CD4-positive, alpha-beta memory T cell (primary cell): ENCODE results near the gene SMPDL3B. TPM values are rescaled to one million over a fixed set of nuclear protein-coding genes. Genes with fewer than 3 reads are reported as not detected.

ENCODE experiments used
- CTCF ChIA-PET: fragments of 350-600 bp; sonication (Branson Sonifier 250); formaldehyde crosslinking; loops from one replicate; lab custom pipeline; 2021; ENCODE audit warnings: inconsistent platforms; ENCODE audit not compliant: partially characterized antibody; lab: Charles Lee
- POLR2A ChIA-PET: fragments of 350-600 bp; sonication (Branson Sonifier 250); formaldehyde crosslinking; loops from one replicate; lab custom pipeline; 2021; ENCODE audit not compliant: partially characterized antibody; lab: Charles Lee
- DNase-seq, 5 donors: peaks; one replicate each; pipeline versions ENCODE4 v3.0.0 to v3.0.0-alpha.2; 2020 to 2022; ENCODE audit warnings: mixed read lengths in 1 of 5
- H3K27ac ChIP-seq: one replicate; pipeline ENCODE4 v1.7.0; 2013; ENCODE audit warnings: low read depth, low read length
- H3K27me3 ChIP-seq: 2 replicates; pipeline ENCODE4 v1.7.0; 2013; ENCODE audit warnings: mild to moderate bottlenecking, low read length, moderate library complexity; ENCODE audit not compliant: insufficient read depth
- H3K36me3 ChIP-seq: 2 replicates; pipeline ENCODE4 v1.7.0; 2013; ENCODE audit warnings: mild to moderate bottlenecking, low read length, moderate library complexity; ENCODE audit not compliant: insufficient read depth
- H3K4me1 ChIP-seq: 2 replicates; pipeline ENCODE4 v1.7.0; 2013; ENCODE audit warnings: mild to moderate bottlenecking, low read length, moderate library complexity; ENCODE audit not compliant: insufficient read depth
- H3K4me3 ChIP-seq, 2 donors: one replicate each; pipeline ENCODE4 v1.7.0; 2013; ENCODE audit warnings: low read length in 2 of 2, mild to moderate bottlenecking in 1 of 2
- H3K9me3 ChIP-seq, 2 donors: one replicate each; pipeline ENCODE4 v1.7.0; 2013; ENCODE audit warnings: low read length in 2 of 2, control low read depth in 1 of 2; ENCODE audit not compliant: control insufficient read depth in 1 of 2
- H3K27ac Mint-ChIP-seq, 7 donors: one replicate each; pipeline ENCODE4 v1.8.0; 2020 to 2021; ENCODE audit warnings: mixed read lengths in 7 of 7, mild to moderate bottlenecking in 6 of 7, inconsistent platforms in 3 of 7, moderate library complexity in 3 of 7
- H3K27me3 Mint-ChIP-seq, 2 donors: one replicate each; pipeline ENCODE4 v1.8.0; 2020 to 2021; ENCODE audit warnings: mixed read lengths in 2 of 2
- H3K36me3 Mint-ChIP-seq, 2 donors: one replicate each; pipeline ENCODE4 v1.8.0; 2020 to 2021; ENCODE audit warnings: mixed read lengths in 2 of 2, inconsistent platforms in 1 of 2, mild to moderate bottlenecking in 1 of 2
- H3K4me1 Mint-ChIP-seq, 4 donors: one replicate each; pipeline ENCODE4 v1.8.0; 2020 to 2021; ENCODE audit warnings: mixed read lengths in 4 of 4, mild to moderate bottlenecking in 1 of 4
- H3K4me3 Mint-ChIP-seq, 8 donors: one replicate each; pipeline ENCODE4 v1.8.0; 2020 to 2021; ENCODE audit warnings: mixed read lengths in 8 of 8, mild to moderate bottlenecking in 7 of 8, moderate library complexity in 6 of 8, inconsistent platforms in 3 of 8
- H3K9me3 Mint-ChIP-seq, 8 donors: one replicate each; pipeline ENCODE4 v1.8.0; 2020 to 2021; ENCODE audit warnings: mixed read lengths in 8 of 8, mild to moderate bottlenecking in 5 of 8, inconsistent platforms in 3 of 8, moderate library complexity in 1 of 8
- intact Hi-C: fragments of 100-400 bp; cut with micrococcal nuclease; formaldehyde crosslinking; loops from one replicate; pipeline ENCODE4 v1.15.1; 2023
- polyA plus RNA-seq, 2 donors: library from polyadenylated mRNA; unstranded; fragments of 300-500 nt; fragmentation: Illumina TruSeq; gene quantifications; one replicate each; pipeline ENCODE4 v1.2.3, GENCODE V29; 2021
- total RNA-seq, 2 experiments: library from RNA; stranded (reverse); gene quantifications; one replicate each; pipeline ENCODE4 v1.2.3, GENCODE V29; 2021

Gene SMPDL3B
- total and polyA plus RNA-seq, 4 experiments from 2014 or later: not detected

- Mint-ChIP-seq H3K27ac (peak overlapping the region in 2 of 7 donors; percentile 4 to 94), H3K4me3 (peak overlapping the region; percentile 87 to 92 (median 89)), H3K9me3 (no peaks in the 10 kb centered on the region), H3K36me3 (peaks cover 0 to 4% of the 10 kb centered on the region in 2 donors), H3K4me1 (peaks cover 17 to 40% (median 25%) of the 10 kb centered on the region in 4 donors), H3K27me3 (no peaks in the 10 kb centered on the region)
- POLR2A ChIA-PET: interaction anchor here (1.3 to 4.8 kb wide), 4 partner anchors 12 to 33 kb away, joined by 3 to 41 read pairs (median 13); no protein-coding TSS in a partner anchor
- no peaks in the 10 kb centered on the region for H3K9me3 ChIP-seq
- intact Hi-C loops: no loop called here
- no peak overlapping the region for H3K27ac ChIP-seq
- H3K36me3 ChIP-seq: peaks cover 1% of the 10 kb centered on the region
- CTCF ChIA-PET: interaction anchor here (0.7 to 5.2 kb wide), 7 partner anchors 8 to 22 kb away, joined by 3 to 30 read pairs (median 3); no protein-coding TSS in a partner anchor
- H3K4me3 ChIP-seq: no peak overlapping the region
- H3K27me3 ChIP-seq: no peaks in the 10 kb centered on the region
- no peak for DNase-seq
- H3K4me1 ChIP-seq: peaks cover 32% of the 10 kb centered on the region
Observed at GRCh38 chr1:27958513-27958912, 23.7 kb downstream of the SMPDL3B start.

- Mint-ChIP-seq H3K36me3 (peaks cover 7 to 12% of the 10 kb centered on the region in 2 donors), H3K27ac (peak within 1 kb of the TSS; percentile 81 to 94 (median 92)), H3K4me1 (peaks cover 17 to 40% (median 25%) of the 10 kb centered on the region in 4 donors), H3K9me3 (no peaks in the 10 kb centered on the region), H3K4me3 (peak within 1 kb of the TSS; percentile 87 to 92 (median 89)), H3K27me3 (no peaks in the 10 kb centered on the region)
- Histone ChIP-seq H3K9me3 (no peaks in the 10 kb centered on the region), H3K27ac (peak within 1 kb of the TSS; percentile 83), H3K4me1 (peaks cover 32% of the 10 kb centered on the region), H3K4me3 (peak within 1 kb of the TSS; percentile 63 to 73), H3K36me3 (peaks cover 14% of the 10 kb centered on the region), H3K27me3 (no peaks in the 10 kb centered on the region)
- POLR2A ChIA-PET: interaction anchor here (0.8 to 4.8 kb wide), 16 partner anchors 9 to 239 kb away, joined by 3 to 41 read pairs (median 6); partner anchors contain the start of genes EYA3, FAM76A, SMPDL3B and STX12
- peak; percentile 84 to 88 (median 85) for DNase-seq
- intact Hi-C loops: loop anchor here (1.0 kb wide), 1 partner anchor 19 kb away; no protein-coding TSS in a partner anchor
- CTCF ChIA-PET: interaction anchor here (0.9 to 5.2 kb wide), 7 partner anchors 13 to 103 kb away, joined by 3 to 30 read pairs (median 3); no protein-coding TSS in a partner anchor
Observed at GRCh38 chr1:27959792-27960603, 25.2 kb downstream of the SMPDL3B start, which contains the start of gene XKR8. Gene XKR8 (plus strand): TSS chr1:27959973. CDS start chr1:27960070, 97 bp downstream.

- Histone ChIP-seq H3K9me3 (no peaks in the 10 kb centered on the region), H3K27ac (peak overlapping the region; percentile 83), H3K27me3 (no peaks in the 10 kb centered on the region), H3K4me1 (peaks cover 32% of the 10 kb centered on the region), H3K36me3 (peaks cover 14% of the 10 kb centered on the region), H3K4me3 (peak overlapping the region in 1 of 2 donors; percentile 63)
- Mint-ChIP-seq H3K36me3 (peaks cover 10 to 19% of the 10 kb centered on the region in 2 donors), H3K27me3 (no peaks in the 10 kb centered on the region), H3K4me1 (peaks cover 17 to 35% (median 25%) of the 10 kb centered on the region in 4 donors), H3K27ac (peak overlapping the region; percentile 25 to 92 (median 81)), H3K9me3 (no peaks in the 10 kb centered on the region), H3K4me3 (peak overlapping the region; percentile 78 to 92 (median 88))
- ChIA-PET POLR2A (interaction anchor here (1.2 to 4.8 kb wide), 8 partner anchors 8 to 238 kb away, joined by 3 to 41 read pairs (median 6); partner anchors contain the start of gene EYA3), CTCF (interaction anchor here (1.0 to 5.2 kb wide), 7 partner anchors 14 to 104 kb away, joined by 3 to 30 read pairs (median 4); no protein-coding TSS in a partner anchor)
- no peak for DNase-seq
- intact Hi-C loops: loop anchor here (1.0 kb wide), 1 partner anchor 18 kb away; no protein-coding TSS in a partner anchor
Observed at GRCh38 chr1:27960762-27961645, 26.2 kb downstream of the SMPDL3B start.

GRCh38 chr1:27961646-27962221 is 26.9 kb downstream of the SMPDL3B start:
- peaks cover 32% of the 10 kb centered on the region for H3K4me1 ChIP-seq
- no peaks in the 10 kb centered on the region for H3K9me3 Mint-ChIP-seq
- no peaks in the 10 kb centered on the region for H3K27me3 Mint-ChIP-seq
- DNase-seq: no peak
- peak overlapping the region; percentile 78 to 92 (median 88) for H3K4me3 Mint-ChIP-seq
- H3K36me3 Mint-ChIP-seq: peaks cover 13 to 26% of the 10 kb centered on the region in 2 donors
- peaks cover 15% of the 10 kb centered on the region for H3K36me3 ChIP-seq
- no peaks in the 10 kb centered on the region for H3K9me3 ChIP-seq
- H3K27me3 ChIP-seq: no peaks in the 10 kb centered on the region
- H3K27ac ChIP-seq: no peak overlapping the region
- H3K4me1 Mint-ChIP-seq: peaks cover 17 to 35% (median 25%) of the 10 kb centered on the region in 4 donors
- ChIA-PET POLR2A (interaction anchor here (1.3 kb wide), 1 partner anchor 127 kb away, joined by 3 read pairs; the partner anchor contains the start of gene EYA3), CTCF (interaction anchor here (1.0 to 1.8 kb wide), 5 partner anchors 15 to 21 kb away, joined by 3 to 4 read pairs (median 4); no protein-coding TSS in a partner anchor)
- intact Hi-C loops: no loop called here
- peak overlapping the region; percentile 75 to 92 (median 81) for H3K27ac Mint-ChIP-seq
- no peak overlapping the region for H3K4me3 ChIP-seq

- Histone ChIP-seq H3K4me3 (no peak overlapping the region), H3K36me3 (peaks cover 20% of the 10 kb centered on the region), H3K27ac (no peak overlapping the region), H3K27me3 (no peaks in the 10 kb centered on the region), H3K4me1 (peaks cover 30% of the 10 kb centered on the region), H3K9me3 (no peaks in the 10 kb centered on the region)
- H3K4me1 Mint-ChIP-seq: peaks cover 16 to 38% (median 27%) of the 10 kb centered on the region in 4 donors
- POLR2A ChIA-PET: interaction anchor here (0.8 kb wide), 1 partner anchor 90 kb away, joined by 3 read pairs; no protein-coding TSS in a partner anchor
- no peaks in the 10 kb centered on the region for H3K27me3 Mint-ChIP-seq
- H3K27ac Mint-ChIP-seq: peak overlapping the region in 4 of 7 donors; percentile 21 to 56 (median 45)
- H3K36me3 Mint-ChIP-seq: peaks cover 19 to 42% of the 10 kb centered on the region in 2 donors
- H3K4me3 Mint-ChIP-seq: no peak overlapping the region
- CTCF ChIA-PET: interaction anchor here (1.6 kb wide), 1 partner anchor 17 kb away, joined by 4 read pairs; no protein-coding TSS in a partner anchor
- intact Hi-C loops: no loop called here
- no peaks in the 10 kb centered on the region for H3K9me3 Mint-ChIP-seq
- DNase-seq: no peak
Observed at GRCh38 chr1:27963393-27963792, 28.6 kb downstream of the SMPDL3B start.

GRCh38 chr1:27966402-27967105 is 31.8 kb downstream of the SMPDL3B start:
- Mint-ChIP-seq H3K27ac (peak overlapping the region in 1 of 7 donors; percentile 78), H3K27me3 (no peaks in the 10 kb centered on the region), H3K9me3 (no peaks in the 10 kb centered on the region), H3K36me3 (peaks cover 19 to 49% of the 10 kb centered on the region in 2 donors), H3K4me3 (no peak overlapping the region), H3K4me1 (peaks cover 17 to 42% (median 21%) of the 10 kb centered on the region in 4 donors)
- H3K4me1 ChIP-seq: peaks cover 19% of the 10 kb centered on the region
- H3K9me3 ChIP-seq: no peaks in the 10 kb centered on the region
- H3K27ac ChIP-seq: no peak overlapping the region
- no peak for DNase-seq
- no peak overlapping the region for H3K4me3 ChIP-seq
- intact Hi-C loops: no loop called here
- POLR2A ChIA-PET: no interaction called here
- H3K27me3 ChIP-seq: no peaks in the 10 kb centered on the region
- H3K36me3 ChIP-seq: peaks cover 20% of the 10 kb centered on the region
- CTCF ChIA-PET: no interaction called here
